HG03159 (cell line): ENCODE results near the gene PCBP3.
"Not testable (repeated sequence)": the region's sequence is repeated elsewhere in the genome, so short reads cannot be mapped to it uniquely, and the experiment has no call there.

ENCODE experiments used
- ATAC-seq: cut with Tn5 transposase; IDR thresholded peaks from one replicate; pipeline ENCODE4 v1.9.1; 2021; ENCODE audit warnings: mild to moderate bottlenecking, moderate library complexity; ENCODE audit not compliant: unreplicated experiment

The PCBP3 gene

DNA sequence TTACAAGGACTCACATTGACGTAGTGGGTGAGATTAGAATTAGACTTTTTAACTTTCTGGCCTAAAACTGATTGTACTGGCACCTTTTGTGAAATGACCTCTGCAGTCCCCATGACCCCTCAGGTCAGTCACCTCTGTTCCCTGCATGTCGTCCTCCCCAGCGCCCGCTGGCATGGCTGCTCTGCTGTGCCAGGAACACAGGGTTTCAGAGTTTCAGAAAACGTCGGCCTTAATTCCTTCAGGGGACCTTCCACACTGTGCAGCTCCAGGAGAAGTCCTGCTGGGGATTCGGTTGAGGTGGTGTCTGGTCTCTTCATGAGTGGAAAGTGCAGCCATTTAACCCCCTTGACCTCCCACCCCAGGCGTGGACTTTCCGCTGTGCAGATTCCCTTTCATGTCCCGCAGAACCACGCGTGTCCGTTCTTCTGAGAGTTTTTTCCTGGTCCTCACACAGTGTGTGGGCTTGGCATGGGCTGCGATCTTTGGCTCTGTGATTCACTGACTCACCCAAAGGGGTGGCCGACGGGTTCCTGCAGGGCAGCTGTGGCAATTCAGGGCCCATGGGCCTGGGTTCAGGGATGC is 179.7 kb downstream of the PCBP3 start:
- ATAC-seq: no peak

DNA sequence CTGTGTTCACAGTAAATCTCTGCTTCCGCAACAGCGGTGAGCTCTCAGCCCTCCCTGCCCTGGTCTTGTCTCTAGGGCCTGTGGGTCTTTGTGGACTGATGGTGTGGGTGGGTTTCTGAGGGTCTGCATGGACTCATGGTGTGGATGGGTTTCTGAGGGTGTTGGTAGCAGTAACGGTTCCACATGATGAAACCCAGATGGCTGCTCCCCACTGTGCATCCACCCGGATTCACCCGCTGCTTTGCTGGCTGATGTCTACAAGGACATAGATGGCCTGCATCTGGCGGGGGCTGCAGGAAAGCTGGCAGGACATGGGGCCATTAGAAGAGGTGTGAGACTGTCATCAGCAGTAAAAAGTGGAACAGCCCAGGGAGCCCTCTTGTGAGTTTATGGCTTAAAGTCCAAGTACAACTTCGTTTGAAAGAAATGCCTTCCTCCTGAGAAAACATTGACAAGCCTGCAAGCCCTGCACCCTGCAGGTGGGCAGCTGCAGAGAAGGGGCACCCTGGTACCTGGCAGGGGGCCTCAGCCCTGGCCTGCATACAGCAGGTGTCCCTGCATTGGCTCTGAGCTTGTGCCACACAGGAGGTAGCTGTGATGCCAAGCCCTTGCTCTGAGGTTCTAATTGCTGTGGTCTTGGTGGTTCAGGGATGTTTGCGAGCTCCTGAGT is 181.2 kb downstream of the PCBP3 start:
- ATAC-seq: no peak

DNA sequence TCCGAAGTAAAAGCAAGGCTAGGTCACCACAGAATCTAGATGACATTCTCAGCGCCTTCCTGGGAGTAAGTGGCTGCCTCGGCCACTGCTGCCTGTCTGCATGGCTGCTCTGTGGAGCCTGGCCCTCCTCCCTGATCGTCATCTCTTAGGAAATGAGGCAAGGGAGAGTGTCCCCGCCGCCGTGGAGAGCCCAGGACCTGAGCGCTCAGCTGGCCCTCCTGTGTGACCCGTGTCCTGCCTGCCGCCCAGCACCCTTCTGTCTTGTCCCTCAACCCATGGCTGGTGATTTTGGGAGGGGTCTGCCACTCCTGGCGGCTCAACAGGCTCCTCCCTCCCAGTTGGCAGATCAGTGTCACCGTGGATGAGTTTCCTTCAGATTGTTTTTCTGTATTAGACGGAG is 181.7 kb downstream of the PCBP3 start:
- no peak for ATAC-seq

DNA sequence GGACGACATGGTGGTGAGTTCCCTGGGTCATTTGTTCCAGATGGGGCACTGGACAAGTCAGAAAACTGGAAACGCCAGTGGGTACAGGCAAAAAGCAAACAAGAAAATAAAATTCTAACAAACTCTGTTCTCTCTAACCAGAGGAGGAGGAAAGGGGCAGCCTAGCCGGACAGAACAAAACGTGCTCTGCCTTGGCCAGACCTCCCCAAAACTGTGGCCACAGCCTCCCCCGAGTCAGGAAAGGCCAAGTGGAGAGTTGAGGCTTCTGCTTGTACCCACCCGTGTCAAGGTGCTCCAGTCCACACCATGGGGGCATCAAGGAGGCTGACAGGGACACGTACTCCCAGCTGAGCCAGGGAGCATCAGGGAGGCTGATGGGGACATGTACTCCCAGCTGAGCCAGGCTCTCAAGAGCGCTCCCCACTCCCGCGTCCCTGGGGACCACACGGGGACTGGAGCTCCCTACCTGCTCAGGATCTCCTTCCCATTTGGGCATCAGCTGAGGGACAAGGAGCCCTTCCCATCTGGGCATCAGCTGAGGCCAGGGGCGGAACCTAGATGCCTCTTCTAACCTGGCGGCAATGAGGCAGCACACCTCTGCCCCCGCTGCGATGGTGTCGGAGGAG is 183.3 kb downstream of the PCBP3 start:
- ATAC-seq: no peak

DNA sequence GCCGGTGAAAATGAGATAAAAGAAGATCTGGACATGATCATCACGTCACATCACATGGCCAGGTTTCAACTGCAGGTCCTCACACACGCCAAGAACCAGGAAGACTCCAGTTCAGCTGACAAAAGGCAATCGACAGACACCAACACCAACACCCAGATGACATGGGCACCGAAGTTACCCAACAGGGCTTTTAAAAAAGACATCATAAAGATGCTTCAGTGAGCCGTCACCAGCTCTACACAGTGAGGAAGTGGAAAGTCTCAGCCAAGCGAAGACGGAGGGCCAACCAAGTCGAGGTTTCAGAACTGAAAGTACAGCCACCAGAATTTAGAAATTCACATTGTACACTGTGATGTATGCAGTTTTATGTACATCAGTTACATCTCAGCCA is 183.8 kb downstream of the PCBP3 start:
- no peak for ATAC-seq

DNA sequence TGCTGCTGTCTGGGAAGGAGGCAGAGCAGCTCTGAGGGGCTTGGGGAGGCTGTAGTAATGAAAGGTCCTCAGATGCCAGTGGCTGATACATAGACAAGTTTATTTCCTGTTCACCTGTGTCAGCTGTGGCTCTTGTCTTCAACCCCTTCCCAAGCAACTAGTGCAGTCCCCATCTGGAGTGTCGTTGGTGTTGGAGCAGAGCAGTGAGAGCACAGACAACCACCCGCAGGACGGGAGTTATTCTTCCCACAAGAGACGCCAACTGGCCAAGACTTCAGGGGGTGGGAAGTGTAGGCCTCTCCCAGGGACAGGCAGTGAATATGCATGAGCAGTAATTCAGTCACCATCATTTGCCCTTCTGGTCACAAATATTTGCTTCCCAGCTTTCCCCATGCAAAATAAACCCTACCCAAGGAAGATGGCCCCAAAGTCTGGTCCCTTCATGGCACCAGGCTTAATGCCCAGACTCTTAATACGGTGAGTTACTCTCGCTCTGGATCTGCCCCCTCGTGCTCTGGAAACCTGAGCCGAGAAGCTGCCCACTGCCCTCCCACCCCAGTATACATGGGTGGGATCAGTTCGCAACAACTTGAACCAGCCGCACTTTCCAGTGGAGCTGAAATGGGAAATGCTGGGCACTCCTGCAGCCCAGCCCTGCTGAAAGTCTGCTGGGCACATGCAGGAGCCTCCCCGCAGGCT is 184.5 kb downstream of the PCBP3 start:
- ATAC-seq: no peak

DNA sequence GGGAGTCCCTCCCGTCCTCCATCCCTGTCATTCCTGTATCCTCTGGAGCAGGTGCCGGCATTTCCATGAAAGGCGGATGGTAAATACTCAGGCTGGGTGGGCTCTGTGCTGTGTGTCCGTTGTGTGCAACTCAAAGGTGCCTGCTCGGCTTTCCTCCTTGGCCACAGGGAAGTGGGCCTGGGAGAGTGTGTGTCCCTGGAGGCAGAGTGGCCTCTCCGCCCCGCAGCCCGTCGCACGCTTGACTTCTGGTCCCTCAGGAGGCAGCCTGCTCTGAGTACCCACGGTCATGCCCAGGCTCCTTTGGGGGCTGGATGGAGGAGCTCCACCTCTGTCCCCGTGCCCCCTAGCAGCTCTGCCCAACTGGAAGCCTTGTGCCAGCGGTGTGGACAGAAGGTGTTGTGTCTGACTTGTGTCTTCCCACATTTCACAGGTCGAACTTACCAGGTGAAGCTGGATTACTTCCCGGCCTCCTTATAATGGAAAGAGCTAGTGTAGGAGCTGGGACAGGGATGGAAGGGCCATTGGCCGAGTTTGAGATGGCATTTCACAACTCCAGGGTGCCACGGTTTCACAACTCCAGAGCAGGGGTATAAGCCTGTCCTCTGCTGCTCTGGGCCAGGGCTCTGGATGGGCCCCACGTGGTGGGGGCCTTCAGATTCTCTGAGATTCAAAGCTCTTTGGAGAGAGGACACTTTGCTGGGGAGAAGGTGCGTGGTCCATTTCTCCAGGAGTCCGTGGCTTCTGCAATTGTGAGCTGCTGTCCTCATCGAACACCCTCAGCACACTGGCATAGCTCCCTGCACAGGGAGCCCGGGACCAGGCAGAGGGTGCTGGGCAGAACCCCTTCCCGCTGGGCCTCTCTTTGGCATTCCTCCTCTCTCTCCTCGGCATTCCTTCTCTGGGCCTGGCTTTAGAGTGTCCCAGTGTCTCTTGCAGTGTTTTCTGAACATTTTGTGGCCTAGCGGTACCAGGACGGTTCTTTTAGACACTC is 185.3 kb downstream of the PCBP3 start:
- ATAC-seq: no peak

DNA sequence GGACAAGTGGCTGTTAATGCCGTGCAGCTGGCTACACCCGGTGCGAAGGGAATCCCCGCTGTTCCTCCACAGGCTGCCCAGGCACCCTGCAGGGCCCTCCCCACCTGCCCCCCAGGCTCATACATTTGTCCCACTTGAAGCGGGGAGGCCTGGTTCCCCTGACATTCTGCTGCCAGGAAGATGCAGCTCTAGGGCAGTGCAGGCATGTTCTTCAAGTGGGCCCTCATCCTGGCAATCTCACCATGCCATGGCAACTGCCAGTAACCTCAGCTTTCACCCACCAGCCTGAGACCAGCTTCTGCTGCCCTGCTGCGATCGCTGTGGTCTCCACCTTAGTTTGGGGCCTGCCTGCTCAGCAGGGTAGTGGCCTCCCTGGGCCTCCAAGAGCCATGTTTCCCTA is 186.1 kb downstream of the PCBP3 start:
- ATAC-seq: no peak

DNA sequence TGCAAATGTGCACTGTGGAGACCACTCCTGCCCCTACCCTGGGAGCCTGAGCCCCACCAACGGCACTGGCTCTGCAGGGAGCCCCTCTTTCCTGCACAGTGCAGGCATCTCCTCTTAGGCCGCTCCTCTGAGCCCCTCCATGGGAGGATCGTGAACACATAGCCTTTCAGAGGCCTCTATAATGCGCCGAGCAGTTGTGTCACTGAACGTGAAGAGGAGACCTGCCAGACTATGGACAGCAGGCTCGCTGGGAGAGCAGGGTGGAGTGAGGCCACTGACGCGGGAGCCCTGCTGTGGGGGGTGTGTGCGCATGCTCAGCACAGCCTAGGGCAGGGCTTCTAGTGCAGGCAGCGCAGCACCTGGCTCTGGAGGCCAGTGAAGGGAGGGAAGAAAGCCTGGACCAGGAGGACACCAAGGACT is 186.7 kb downstream of the PCBP3 start:
- no peak for ATAC-seq

DNA sequence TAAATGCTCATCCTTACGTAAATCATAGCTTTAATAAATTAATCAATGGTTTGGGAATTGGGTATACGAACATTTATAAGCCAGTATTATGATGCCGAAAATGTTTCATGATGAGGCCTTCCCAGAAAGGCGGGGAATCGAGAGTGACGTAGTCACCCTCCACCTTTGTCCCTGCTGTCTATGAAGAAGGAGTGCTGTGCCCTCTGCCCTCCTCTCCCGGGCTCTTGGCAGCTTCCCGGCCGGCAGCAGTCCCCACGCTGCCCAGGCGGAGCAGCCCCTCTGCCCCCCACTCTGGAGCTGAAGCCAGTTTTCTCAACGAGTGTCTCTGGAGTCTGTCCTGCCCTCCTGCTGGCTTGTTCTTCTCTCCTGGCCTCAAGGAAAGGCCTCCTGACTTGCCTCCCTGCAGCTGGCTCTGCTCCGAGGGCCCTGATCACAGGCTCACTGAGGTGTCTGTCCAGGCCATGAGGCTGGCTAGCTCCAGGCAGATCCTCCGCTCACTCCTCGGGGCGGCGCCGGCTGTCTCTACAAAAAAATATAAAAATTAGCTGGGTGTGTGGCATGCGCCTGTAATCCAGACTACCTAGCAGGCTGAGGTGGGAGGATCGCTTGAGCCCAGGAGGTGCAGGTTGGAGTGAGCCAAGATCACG is 187.3 kb downstream of the PCBP3 start:
- ATAC-seq: no peak

DNA sequence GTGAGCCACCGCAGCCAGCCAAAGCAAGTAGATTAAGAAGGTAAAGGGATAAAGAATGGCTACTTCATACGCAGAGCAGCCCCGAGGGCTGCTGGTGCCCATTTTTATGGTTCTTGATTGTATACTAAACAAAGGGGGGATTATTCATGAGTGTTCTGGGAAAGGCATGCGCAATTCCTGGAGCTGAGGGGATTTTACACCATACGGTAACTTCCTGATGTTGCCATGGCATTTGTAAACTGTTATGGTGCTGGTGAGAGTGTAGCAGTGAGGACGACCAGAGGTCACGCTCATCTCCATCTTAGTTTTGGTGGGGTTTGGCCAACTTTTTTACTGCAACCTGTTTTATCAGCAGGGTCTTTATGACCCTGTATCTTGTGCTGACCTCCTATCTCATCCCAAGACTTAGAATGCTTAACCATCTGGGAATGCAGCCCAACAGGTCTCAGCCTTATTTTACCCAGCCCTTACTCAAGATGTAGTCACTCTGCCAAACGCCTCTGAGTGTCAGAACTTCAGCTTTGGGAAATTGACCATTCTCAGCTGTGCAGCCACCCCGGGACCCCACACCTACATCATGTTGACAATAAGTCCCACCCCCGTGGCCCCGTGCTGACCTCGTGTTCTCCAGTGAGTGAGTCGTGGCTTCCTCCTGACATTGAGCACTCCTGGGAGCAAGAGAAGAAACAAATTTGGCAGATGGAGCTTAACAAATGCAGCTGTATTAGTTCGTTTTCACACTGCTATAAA is 188.6 kb downstream of the PCBP3 start:
- ATAC-seq: no peak

DNA sequence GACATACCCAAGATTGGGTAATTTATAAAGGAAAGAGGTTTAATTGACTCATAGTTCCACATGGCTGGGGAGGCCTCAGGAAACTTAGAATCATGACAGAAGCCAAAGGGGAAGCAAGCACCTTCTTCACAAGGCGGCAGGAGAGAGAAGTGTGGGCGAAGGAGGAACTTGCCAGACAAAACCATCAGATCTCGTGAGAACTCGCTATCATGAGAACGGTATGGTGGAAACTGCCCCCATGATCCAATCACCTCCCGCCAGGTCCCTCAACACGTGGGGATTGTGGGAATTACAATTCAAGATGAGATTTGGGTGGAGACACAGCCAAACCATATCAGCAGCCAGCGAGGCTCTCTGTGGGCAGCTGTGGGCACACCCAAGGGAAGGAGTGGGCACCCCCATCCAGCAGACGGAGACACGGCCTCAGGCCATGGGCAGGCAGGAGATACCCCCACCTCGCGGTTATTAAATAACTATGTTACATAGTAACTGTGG is 189.3 kb downstream of the PCBP3 start:
- ATAC-seq: not testable (repeated sequence)

DNA sequence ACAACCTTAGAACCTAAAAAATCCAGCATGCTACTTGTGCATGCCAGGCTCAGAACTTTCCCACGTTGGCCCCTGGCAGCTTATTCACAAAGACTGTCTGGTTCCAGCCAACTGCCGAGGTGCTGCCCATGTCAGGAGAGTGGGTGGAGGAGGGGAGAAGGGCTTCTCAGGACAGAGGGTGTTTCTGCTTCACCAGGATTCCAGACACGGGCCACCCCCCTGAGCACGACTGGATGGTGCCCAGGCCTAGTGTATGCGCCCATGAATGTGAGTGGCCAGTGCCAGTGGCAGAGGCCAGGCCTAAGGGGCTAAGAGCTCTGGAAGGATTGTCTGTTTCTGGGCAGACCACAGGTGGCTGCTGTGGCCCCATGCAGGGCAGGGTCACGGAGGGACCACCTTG is 189.9 kb downstream of the PCBP3 start:
- ATAC-seq: no peak

DNA sequence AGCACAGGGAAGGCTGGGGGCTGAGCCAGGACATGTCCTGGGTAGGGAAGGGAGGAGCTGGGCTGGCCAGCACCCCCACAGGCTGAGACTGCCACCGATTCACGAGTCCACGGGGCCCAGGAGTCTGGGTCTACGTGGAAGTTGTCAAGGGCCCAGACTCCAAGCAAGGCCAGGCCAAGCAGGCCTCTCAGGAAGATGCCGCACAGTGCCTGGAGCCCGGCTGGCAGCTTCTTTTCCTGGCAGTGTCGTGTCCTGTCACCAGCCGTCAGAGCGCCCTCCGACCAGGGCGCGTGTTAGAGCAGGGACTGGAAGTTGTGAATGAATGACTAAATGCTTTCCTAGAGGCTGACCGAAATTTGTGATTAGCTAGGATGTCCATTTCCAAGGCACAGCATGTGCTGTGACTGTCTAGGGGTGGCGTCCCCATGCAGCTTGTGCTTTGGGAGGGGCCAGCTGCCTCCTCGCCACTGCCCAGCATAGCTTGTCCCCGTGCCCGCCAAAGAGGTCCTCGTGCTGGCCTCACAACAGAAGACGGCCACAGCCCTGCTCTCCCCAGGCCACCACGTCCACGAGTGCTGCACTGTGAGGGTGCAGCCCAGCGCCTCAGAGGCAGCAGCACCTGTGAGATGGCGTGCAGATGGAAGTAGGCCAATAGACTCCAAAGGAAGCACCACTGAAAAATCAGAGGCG is 190.6 kb downstream of the PCBP3 start:
- no peak for ATAC-seq

DNA sequence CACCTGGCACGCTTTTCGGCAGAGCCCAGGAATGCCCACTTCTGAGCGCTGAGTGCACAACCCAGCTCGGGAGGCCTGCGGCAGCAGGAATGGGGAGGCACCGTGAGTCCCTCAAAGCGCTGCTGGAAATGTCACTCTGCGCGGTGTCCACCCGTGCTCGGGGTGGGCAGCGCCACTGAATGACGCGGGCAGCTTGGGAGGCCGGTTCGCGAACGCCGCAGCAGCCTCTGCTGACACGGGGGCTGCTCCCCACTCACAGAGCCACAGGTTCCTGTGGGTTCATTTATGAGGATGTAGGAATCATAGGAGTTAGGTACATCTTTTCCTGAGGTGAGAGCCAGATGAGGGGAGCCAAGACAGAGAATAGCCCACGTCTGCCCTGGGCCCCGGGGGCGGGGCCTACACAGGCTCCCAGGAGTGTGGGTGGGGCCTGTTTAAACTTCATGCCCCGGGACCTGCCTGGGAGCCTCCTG is 191.3 kb downstream of the PCBP3 start:
- no peak for ATAC-seq

DNA sequence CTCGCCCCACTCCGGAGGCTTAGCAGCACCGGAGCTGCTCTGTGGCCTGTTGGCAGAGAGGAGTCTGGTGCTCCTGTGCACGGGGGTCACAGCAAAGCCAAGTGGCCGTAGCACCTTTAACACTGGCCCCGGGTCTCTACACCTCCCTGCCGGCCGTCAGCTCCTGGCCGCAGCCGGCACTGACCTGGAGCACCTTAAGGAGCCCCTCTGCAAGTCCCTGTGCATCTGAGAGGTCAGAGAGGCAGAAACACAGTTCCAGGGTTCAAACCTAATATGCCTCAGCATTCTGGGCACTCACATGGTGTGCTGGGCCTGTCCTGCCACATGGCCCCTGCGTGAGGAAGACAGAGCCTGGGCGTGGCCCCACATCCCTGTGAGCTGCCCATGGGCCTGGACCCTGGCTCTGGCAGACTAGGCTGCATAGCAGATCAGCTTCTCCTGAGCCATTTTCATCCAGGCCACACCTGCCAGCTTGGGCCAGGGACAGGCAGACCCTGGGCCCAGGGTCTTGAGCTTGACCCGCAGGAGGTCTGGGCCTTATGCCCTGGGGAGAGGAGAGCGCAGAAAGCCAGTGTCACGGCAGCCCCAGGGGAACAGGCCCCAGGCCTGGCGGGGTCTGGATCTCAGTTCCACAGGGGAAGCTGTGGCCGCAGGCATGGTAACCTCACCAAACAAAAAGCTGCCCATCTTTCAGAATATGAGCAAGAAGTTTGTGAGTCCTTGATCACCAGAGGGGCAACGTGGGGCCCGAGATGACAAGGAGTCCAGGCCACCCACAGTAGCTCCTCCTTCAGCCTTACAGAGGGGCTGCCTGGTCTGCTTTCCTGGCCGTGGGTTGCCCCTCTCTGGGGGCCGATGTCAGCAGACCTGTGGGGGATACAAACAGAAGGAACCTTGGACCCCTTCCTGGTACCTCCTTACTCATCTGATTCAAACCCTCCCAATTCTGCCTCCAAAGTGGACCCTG is 192.1 kb downstream of the PCBP3 start:
- no peak for ATAC-seq

DNA sequence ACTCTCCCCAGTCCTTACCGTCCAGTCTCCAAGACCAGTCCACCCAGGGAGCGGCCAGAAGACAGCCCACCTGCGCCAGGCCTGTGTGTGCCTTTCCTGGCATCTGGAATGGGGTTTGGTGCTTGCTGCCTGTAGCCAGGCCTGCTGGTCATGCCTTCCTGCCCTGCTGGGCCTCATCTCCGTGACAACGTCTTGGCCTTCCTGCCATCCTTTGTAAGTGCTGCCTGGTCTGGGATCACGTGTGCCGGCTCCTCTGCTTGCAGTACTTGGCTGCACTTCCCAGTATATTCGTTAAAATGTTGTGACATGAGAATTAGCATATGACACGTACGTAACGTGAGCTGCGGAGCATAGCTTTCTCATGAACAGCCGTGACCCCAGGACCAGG is 192.7 kb downstream of the PCBP3 start:
- ATAC-seq: no peak
